Lower leg skin (tissue), 4 donors: ENCODE measurements around the gene KIAA1671. TPM values are rescaled to one million over a fixed set of nuclear protein-coding genes. Genes with fewer than 3 reads are reported as not detected.

Experiments used
- DNase-seq, 2 donors: peaks; one replicate each; pipeline ENCODE4 v3.0.0-alpha.2; 2019; ENCODE audit warnings: low spot score in 2 of 2
- H3K4me3 ChIP-seq: fragments of 200-600 bp; sonication (generic); 2 replicates; pipeline ENCODE4 v1.5.1; 2017; ENCODE audit warnings: mild to moderate bottlenecking, low read depth; ENCODE audit not compliant: poor library complexity, severe bottlenecking
- CTCF ChIP-seq, 3 donors: fragments of 450-650 bp; IDR thresholded peaks; one replicate each; pipeline ENCODE4 v1.5.1; 2016; ENCODE audit warnings: antibody characterized with exemption in 3 of 3, mild to moderate bottlenecking in 3 of 3, moderate library complexity in 2 of 3
- POLR2A ChIP-seq, 2 donors: fragments of 450-650 bp; IDR thresholded peaks; one replicate each; pipeline ENCODE4 v1.6.1; 2016 to 2017; ENCODE audit warnings: antibody characterized with exemption in 2 of 2, mild to moderate bottlenecking in 1 of 2, moderate library complexity in 1 of 2
- WGBS, 2 donors: methylation state at CpG; one replicate each; pipeline ENCODE4 v1.1.5; 2018; 5-methylcytosine and 5-hydroxymethylcytosine counted together
- intact Hi-C: fragments of 100-400 bp; cut with DNase I; formaldehyde crosslinking; loops from one replicate; pipeline ENCODE4 v1.15.0; 2023; ENCODE audit warnings: low total_unique reads
- total RNA-seq, 4 donors: library from RNA; depleted of rRNA; stranded (reverse); fragments of >200 nt; gene quantifications; one replicate each; pipeline ENCODE4 v1.1.0, GENCODE V29; 2016

Gene KIAA1671
- total RNA-seq, 4 donors from 2014 or later, result 60.0 to 87.8 (median 85.1) TPM

GRCh38 chr22:25165785-25166184, 213.3 kb downstream of the KIAA1671 start:
- intact Hi-C loops, result no loop called here
- TF ChIP-seq CTCF (IDR thresholded peaks at IDR 0.05) (no peak), POLR2A (IDR thresholded peaks at IDR 0.05) (no peak)
- no peak overlapping the region for H3K4me3 ChIP-seq
- WGBS, 2 donors, result 92 to 96% methylated on average over 10 of the region's 10 CpGs
- peak in 1 of 2 donors; percentile 80 for DNase-seq

- TF ChIP-seq CTCF (IDR thresholded peaks at IDR 0.05), result no peak
- TF ChIP-seq POLR2A (IDR thresholded peaks at IDR 0.05), result no peak
- DNase-seq, result peak in 1 of 2 donors; percentile 84
- 67 to 68% methylated on average over 9 of the region's 9 CpGs for WGBS, 2 donors
- intact Hi-C loops, result no loop called here
- no peak overlapping the region for H3K4me3 ChIP-seq
These were observed 213.9 kb downstream of the KIAA1671 start for GRCh38 chr22:25166266-25167040.

- WGBS, 2 donors, result 74 to 83% methylated on average over 7 of the region's 7 CpGs
- TF ChIP-seq POLR2A (IDR thresholded peaks at IDR 0.05), result no peak
- TF ChIP-seq CTCF (IDR thresholded peaks at IDR 0.05), result no peak
- DNase-seq, result no peak
- no peak overlapping the region for H3K4me3 ChIP-seq
- intact Hi-C loops, result no loop called here
These were observed 214.6 kb downstream of the KIAA1671 start for GRCh38 chr22:25167082-25167481.

GRCh38 chr22:25167834-25168601, 215.5 kb downstream of the KIAA1671 start:
- intact Hi-C loops, result no loop called here
- TF ChIP-seq CTCF (IDR thresholded peaks at IDR 0.05) (no peak), POLR2A (IDR thresholded peaks at IDR 0.05) (no peak)
- no peak overlapping the region for H3K4me3 ChIP-seq
- DNase-seq, result no peak
- WGBS, 2 donors, result 80 to 82% methylated on average over 14 of the region's 14 CpGs

- WGBS, 2 donors, result 69 to 79% methylated on average over 17 of the region's 17 CpGs
- no peak for DNase-seq
- no peak overlapping the region for H3K4me3 ChIP-seq
- no peak for TF ChIP-seq POLR2A (IDR thresholded peaks at IDR 0.05)
- TF ChIP-seq CTCF (IDR thresholded peaks at IDR 0.05), result no peak
- intact Hi-C loops, result no loop called here
These were observed 216.9 kb downstream of the KIAA1671 start for GRCh38 chr22:25169278-25170031.
